HG02642 (cell line): Measurements from ENCODE around the gene MRPL24.
"Not testable (repeated sequence)": the region's sequence is repeated elsewhere in the genome, so short reads cannot be mapped to it uniquely, and the experiment has no call there.

Experiments used
- ATAC-seq: cut with Tn5 transposase; IDR thresholded peaks from one replicate; pipeline ENCODE4 v1.9.1; 2021; ENCODE audit warnings: mild to moderate bottlenecking; ENCODE audit not compliant: unreplicated experiment, poor library complexity

The MRPL24 gene

DNA sequence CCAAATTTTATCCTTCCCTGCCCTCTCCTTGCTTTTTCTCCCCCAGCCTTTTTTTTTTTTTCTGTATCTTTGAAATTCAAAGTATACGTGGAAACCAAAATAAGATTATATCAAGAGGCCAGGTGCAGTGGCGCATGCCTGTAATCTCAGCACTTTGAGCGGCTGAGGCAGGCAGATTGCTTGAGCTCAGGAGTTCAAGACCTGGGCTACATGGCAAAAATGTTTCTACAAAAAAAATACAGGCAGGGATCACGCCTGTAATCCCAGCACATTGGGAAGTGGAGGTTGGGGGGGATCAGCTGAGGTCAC lies 19.9 kb upstream of the MRPL24 start:
- no peak for ATAC-seq

DNA sequence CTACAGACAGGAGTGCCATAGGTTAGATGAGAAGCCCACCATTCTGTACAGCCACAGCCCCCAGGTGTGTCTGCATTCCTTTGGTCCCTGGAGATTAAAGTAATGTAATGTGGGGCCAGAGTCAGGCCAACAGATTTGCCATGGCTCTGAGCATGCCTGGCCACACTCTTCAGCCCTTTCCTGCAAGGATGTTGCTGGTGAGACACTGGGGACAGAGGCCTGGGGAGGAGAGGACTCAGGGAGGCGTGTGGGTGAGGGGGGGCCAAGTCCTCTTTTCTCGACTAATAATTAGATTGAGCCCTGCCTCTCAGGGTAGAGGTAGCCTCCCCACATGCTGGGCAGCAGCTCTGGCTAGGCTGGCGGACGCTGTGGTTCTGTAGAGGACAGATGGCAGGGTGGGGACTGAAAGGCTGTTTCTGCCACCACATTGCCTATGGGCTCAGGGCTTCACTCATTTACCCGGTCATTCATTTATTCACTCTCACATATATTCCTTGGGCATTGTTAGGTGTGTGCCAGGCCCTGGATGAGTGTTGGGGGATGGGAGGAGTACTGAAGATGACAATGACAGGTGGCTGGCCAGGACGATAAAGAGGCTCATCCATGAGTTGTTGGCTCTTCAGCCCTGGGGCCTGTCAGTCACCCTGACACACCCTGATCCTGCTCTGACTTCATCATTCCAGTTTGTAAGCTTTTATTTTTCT lies 19.4 kb upstream of the MRPL24 start:
- ATAC-seq, result no peak

DNA sequence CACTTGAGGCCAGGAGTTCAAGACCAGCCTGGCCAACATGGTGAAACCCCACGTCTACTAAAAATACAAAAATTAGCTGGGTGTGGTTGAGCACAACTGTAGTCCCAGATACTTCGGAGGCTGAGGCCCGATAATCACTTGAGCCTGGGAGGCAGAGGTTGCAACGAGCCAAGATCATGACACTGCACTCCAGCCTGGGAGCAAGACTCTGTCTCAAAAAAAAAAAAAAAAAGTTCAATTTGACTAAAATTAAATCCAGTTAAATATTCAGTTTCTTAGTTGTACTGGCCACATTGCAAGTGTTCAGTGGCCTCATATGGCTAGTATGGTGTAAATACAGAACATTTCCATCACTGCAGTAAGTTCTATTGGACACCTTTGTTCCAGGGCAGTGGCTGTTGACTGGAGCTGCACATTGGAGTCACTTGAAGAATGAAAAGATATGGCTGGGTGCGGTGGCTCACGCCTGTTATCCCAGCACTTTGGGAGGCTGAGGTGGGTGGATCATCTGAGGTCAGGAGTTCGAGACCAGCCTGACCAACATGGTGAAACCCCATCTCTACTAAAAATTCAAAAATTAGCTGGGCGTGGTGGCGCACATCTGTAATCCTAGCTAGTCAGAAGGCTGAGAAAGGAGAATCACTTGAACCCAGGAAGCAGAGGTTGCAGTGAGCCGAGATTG lies 16.8 kb upstream of the MRPL24 start:
- not testable (repeated sequence) for ATAC-seq

DNA sequence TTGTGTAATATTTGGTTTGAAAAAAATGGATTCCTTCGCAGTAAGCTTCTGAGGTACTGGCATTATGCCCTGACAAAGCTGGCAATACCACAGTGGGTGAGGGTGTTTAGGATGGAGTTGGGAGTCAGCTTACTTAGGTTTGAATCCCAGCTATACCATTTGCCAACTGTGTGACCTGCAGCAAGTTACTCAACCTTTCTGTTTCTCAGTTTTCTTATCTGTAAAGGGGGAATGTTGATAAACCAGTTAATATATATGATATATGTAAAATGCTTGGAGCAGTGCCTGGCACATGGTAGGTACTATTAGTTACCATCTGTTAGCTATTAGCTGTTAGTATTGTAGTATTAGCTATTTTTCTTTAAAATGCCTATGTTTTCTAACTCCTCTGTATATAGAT lies 15.5 kb upstream of the MRPL24 start:
- no peak for ATAC-seq

DNA sequence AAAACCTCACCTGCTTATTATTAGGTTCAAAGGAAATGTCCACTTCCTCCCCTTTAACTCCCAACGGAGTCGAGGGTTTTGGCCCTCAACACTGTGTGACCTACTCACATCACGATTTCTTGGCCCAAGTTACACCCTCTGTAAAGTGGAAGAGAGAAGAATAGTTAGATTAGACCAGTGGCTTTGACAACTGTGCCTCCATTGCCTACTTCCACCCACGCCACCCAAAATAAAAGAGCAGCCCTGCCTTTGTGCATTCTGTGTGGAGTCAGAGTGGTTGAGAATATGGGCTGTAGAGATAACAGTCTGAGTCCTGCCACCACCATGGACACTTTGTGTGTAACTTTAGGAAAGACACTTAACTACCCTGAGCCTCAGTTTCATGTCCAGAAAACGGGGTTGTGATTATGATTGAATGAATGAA lies 14.7 kb upstream of the MRPL24 start:
- no peak for ATAC-seq

DNA sequence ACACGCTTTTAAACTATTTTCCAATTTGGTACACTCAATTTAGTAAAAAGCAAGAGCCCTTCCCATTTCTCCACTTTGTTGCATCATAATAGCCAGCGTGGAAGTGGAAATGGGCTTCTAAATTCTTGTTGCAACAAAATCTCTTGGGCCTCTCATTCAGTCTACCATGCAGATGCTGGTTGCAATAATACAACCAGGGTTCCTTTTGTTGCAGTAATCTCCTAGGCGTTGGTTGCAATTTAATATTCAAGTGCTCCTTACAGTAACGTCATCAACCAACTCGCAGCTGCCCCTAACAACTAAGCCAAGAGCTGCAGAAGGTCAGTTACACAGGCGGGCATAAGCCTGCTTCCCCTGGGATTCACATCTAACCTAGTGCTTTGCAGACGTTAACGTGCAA lies 13.3 kb upstream of the MRPL24 start:
- no peak for ATAC-seq

DNA sequence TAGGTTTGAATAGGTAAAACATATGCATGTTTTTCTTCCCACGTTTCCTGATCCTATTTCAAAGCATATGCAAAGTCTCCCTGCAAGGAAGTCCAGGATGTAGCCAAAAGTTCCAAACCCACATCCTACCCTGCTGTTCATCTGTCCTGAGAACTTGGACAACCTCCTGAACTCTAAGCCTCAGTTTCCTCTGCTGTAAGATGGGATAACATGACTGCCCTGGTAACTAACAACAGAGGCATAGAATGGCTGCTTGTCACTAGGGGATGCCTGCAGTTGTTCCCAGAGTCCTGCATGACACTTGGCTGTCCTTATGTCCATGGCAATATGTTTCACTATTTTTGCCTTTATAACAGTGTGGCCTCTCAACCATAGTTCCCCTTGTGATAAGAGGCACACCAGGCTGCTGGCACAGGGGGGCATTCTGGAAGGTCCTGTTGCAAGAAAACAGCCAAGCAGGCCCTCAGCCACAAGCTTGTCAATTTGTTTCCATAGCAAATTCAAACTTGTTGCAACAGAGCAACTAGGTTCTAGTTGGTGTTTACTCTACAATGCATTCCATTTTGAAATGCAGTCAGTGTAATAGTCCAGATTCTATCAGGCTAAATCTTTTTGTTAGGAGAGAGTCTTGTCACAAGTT lies 12.1 kb upstream of the MRPL24 start:
- ATAC-seq, result no peak

DNA sequence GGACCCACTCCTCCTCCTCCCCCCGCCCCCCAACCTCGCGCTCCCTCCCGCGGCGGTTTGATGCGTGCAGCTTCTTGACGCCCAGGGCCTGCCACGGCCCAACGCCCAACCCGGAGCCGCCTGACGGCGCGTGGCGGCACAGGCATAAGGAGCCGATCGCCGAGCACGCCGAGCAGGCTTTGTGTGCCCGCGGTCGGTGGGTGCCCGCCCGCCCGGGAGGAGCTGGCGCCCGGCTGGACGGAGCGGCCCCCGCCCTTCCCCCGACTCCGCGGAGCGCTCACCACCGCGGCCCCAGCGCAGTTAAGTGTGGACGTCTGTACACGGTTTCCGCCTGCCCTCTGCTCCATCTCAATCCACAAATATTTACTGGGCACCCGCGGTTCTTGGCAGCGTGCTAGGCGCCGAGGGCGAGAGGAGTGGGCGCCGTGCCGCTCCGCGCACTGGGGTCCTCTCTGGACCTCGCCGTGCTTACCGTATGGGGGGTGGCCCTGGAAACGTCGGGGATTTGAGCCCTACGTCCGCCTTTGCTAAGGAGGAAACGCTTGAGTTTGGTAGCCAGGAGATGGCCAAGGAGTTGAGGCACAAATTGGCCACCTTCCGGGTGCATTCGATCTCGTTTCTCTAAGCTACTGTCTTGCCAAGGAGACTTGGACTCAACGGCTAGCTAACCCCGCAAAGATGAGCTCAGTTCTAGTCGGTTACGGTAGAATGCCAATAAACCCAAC lies 11.0 kb upstream of the MRPL24 start:
- peak; percentile 81 for ATAC-seq

DNA sequence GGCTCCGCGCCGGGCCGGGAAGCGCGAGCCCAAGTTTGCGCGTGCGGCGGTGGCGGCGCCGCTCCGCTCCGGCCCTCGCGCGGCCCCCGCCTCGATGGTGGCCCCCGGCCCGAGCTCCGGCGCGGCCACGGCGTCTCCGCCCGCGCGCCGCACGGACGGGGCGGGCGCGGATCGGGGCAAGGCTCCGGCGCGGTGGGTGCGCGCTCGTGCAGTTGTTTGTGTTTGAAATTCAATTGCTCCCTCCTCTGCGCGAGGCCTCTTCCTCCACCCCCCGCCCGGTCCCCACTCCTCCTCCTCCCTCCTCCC lies 10.5 kb upstream of the MRPL24 start, which contains the start of gene HDGF:
TSS of gene HDGF (minus strand) at position 225 of the 306 bp plus-strand sequence. CDS start 246 bp downstream, outside the sequence.
- ATAC-seq, result peak; percentile 27

DNA sequence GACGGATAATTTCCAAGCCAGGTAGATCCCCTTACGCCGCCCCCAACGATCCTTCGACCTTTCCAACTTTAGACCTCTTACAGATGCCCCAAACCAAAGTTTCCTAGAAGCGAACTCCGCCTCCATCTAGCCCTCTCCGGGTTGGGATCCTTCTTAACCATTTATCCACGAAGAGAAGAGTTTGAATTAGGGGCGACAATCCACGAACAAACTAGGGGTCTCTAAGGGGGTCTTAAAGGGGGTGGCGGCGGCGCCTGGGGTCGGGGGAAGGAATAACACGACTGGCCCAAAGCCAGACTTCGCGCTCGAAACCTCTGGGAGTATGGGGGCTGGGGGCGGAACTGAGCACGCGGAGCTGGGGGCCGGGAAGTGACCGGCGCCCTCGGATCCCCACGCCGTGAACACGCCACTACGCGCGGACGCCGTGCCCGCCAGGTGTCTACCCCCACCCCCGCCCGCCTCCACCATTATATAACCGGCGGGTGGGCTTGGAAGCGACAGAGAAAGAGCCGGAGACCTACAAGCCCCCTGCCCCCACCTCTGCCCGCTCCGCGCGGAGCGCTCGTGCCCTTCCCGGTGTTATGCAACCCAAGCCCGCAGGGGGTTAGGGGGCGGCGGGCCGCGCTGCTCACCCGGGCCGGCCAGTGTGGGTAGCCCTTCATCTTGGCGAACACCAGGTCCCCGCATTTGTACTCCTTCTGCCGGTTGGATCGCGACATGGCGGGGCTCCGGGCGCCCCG lies 10.0 kb upstream of the MRPL24 start:
- ATAC-seq, result peak; percentile 20

DNA sequence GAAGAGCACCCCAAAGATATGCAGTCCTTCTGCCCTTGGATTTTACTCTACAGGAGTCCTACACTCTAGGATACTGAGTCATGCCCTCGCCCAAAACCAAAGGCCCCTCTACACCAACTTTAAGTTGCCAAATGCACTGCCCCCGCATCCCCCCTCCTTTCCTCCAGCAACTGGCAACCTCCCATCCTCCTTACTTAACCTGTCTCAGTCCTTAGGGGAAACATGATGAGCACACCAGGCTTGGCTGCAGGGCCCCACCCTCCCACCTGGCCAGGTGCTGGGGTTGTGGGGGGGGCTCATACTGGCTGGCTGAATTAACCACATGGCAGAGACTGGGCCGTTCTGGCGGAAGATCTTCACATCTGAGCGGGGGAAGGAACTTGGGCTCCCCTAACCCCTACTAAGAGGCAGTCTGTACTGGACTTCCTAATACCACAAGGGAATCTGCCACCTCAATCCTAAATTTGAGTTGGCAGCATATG lies 9.3 kb upstream of the MRPL24 start:
- no peak for ATAC-seq

DNA sequence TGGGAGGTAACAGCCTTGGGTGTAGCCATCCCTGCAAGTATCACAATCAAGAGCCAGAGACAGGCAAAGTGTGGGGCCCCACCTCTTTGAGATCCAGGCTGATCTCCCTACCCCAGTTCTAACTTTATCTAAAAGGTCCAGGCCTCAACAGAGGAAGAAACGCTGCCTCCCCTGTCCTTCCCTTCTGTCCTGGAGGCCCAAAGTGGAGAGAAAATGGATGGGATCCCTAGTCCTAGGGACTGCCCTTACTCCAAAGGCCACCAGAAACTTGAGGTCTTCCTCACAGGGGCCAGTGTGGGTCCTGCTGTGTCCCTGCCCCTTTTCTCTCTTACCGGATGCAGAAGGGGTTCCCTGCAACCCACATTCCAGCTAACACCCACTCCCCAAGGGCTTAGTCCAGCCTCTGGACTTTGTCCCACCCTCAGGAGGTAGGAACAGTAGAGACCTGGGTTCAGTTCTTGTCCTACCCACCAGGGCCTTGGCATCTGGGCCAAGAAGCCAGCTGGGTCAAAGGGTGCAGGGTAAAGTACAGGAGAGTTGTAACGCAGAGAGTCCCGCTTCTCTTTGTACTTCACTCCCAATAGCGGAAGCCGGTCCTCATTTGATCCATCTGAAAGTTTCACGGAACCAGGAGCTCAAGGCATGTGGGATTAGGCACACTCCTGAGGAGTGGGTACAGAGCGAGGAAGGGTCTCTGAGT lies 8.7 kb upstream of the MRPL24 start:
- no peak for ATAC-seq

DNA sequence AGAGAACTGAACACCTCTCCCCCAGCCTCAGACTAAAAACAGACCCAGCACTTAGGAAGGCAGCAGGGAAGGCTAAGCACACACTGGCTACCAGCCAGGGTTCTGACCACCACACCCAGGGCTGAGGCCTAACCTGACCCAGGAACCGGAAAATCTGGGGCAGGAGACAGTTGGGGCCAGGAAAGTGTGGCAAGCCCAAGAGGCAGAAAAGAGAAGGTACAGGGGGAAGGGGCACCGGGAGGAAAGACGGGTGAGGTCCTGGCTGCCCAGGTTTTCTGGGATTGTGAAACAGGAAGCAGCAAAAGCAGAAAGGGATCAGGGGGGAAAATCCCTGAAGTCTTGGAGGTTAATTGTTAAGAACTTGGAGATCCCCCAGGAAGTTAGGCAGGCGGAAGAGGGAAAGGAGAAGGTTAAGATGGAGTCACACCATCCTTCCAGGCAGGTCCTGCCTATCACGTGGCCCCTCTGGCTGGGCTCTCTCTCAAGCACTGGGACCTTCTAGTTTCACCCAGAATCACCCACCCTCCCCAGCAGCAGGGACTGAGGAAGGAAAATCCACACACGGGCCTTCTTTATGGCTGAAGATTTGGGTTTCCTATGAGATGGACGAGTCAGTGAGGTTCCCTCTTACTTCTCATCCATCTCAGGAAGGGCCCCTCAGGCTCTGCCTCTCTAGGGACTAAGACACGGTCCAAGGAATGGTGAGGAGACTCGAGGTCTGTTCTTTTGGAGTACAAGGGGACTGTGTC lies 8.0 kb upstream of the MRPL24 start:
- ATAC-seq, result no peak

DNA sequence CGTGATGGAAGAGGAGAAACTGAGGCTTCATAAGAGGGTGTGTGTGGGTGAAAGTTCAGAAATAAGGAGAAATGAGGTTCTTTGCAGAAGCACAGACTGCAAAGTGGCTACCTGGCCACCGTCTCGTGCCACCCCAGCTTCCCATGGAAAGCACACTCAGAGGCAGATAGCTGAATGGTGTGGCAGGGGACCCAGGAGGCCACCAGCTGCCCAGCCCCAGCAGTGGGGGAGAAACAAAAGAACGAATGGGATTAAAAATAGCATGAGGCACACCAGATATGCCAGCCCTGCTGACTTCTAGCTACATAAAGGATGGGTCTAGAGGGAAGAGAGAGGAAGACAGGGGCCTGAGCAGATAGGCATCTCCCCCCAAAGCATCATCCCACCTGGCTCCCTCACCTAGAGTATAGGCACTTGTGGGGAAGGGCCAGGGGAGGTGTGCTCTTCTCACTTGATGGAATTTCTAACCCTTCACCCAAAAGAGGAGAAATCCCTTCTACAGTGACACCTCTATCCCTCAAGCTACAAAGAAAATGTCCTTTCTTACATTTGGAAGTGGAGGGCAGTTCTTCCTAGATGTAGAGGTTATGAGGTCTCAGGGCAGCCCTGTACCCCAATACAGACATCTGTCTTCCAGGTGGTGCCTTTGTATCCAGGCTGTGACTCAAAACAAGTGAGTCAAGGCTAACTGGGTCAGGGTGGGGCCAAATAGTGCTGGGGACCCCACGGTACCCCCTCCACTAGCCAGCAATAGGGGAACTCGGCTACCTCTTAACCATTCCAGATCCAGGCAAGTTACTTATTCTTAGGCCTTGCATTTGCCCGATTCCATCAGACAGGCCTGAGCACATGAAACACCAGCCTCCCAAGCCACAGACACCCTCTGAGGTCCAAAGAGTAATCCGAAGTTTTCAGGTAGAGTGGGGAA lies 7.1 kb upstream of the MRPL24 start:
- ATAC-seq, result no peak

DNA sequence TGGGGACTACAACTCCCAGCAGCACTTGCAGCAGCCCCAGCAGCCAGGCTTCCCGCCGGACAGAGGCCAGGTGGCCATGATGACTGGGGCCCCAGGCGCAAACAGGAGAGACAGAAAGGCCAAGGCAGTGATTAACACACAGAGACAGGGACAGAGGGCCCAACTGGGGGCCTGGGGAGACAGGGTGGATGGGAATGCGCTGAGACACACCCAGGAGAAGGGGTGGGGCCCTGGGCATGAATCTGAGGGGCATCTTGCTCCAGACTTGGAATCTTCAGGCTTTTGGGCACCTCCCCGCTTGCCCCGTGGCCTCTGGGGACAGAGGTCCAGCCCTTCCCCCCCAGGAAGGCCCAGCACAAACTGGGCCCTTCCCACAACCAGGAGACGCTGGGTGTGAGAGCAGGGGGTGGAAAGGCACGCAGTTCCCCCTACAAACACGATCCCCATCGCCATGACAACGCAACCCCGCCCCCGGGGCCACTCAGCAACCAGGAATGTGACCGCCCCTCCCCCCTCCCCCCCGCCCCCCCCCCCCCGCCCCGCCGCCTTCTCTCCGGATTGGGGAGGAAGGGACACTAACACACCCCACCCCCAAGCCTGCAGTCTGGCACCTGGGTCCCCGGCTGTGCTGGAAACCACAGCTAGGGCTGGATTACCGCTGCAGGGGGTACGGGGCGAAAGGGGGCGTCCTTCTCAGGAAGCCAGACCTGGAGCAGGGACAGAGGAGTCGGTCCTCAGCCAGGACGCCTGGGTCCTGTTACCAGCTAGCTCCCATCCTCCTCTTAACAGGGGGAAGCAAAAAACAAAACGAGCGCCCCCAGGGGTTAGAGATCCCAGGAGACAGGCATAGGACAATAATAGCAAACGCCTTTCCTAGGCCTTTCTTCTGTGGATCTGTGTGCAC lies 6.1 kb upstream of the MRPL24 start:
- no peak for ATAC-seq

DNA sequence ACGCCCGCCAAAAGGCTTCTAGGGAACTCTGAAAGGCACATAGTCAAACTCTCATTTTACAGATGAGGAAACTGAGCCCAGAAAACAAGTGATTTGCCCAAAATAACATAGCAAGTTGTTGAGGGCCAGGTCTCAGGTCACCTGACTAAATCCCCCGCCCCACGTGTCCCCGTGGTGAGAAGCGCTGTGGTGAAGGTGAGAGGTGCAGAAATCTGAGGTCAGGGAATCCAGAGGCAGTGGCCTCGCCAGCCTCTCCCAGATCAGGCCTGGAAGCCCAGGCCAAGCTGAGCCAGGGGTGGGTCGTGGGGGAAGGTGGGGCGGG lies 5.5 kb upstream of the MRPL24 start:
- no peak for ATAC-seq

DNA sequence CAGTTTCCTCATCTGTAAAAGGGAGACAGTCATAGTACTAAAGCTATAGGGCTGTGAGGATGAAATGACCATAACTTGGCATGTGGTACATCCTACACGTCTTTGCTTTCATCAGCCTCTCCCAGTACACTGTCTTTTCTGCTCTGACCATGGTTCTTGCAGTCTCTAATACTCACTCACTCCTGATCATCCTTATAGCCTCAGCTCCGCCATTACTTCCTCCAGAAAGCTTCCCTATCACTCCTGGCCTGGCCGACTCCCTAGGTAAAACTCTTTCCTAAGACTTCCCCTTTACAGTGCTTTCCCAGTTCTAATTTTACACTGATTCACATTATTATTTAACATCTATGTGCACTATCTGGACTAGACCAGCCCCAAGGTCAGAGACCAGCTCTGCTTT lies 5.0 kb upstream of the MRPL24 start:
- no peak for ATAC-seq
